ENCODE results near the gene ELL.
"Not testable (repeated sequence)": the region's sequence is repeated elsewhere in the genome, so short reads cannot be mapped to it uniquely, and the experiment has no call there.

Gene ELL

GRCh38 chr19:18526316-18526715 is 4.4 kb upstream of the ELL start:
- TF ChIP-seq SPI1 (IDR thresholded peaks at IDR 0.05; ENCODE audit: borderline replicate concordance, low read depth): no peak
- TF ChIP-seq CTCF (IDR thresholded peaks at IDR 0.05; ENCODE audit: insufficient read depth, low read length): no peak
- TF ChIP-seq POLR2AphosphoS5 (IDR thresholded peaks at IDR 0.05; ENCODE audit: low read depth): no peak
- TF ChIP-seq REST (IDR thresholded peaks at IDR 0.05; ENCODE audit: insufficient replicate concordance, low read depth): no peak
- no peak for TF ChIP-seq GABPA (IDR thresholded peaks at IDR 0.05; ENCODE audit: low read depth)
- DNase-seq (ENCODE audit: low read depth in 1 of 2, low spot score in 1 of 2): no peak
- H3K27ac ChIP-seq (replicated peaks): no peak overlapping the region
- no peaks in the 10 kb centered on the region for H3K27me3 ChIP-seq (ENCODE audit: insufficient read depth, poor library complexity, severe bottlenecking)
- no peak overlapping the region for H3K4me3 ChIP-seq (replicated peaks; ENCODE audit: insufficient read depth, low read length)

- DNase-seq (ENCODE audit: low read depth in 1 of 2, low spot score in 1 of 2): no peak
- Histone ChIP-seq H3K4me3 (replicated peaks; ENCODE audit: insufficient read depth, low read length) (no peak overlapping the region), H3K27ac (replicated peaks) (no peak overlapping the region), H3K27me3 (ENCODE audit: insufficient read depth, poor library complexity, severe bottlenecking) (no peaks in the 10 kb centered on the region)
- TF ChIP-seq POLR2AphosphoS5 (IDR thresholded peaks at IDR 0.05; ENCODE audit: low read depth) (no peak), GABPA (IDR thresholded peaks at IDR 0.05; ENCODE audit: low read depth) (no peak), SPI1 (IDR thresholded peaks at IDR 0.05; ENCODE audit: borderline replicate concordance, low read depth) (no peak), REST (IDR thresholded peaks at IDR 0.05; ENCODE audit: insufficient replicate concordance, low read depth) (no peak), CTCF (IDR thresholded peaks at IDR 0.05; ENCODE audit: insufficient read depth, low read length) (no peak)
Observed at GRCh38 chr19:18523841-18524240, 2.0 kb upstream of the ELL start.

GRCh38 chr19:18522862-18523440 is 1.1 kb upstream of the ELL start:
- Histone ChIP-seq H3K27ac (replicated peaks) (peak overlapping the region; percentile 79), H3K4me3 (replicated peaks; ENCODE audit: insufficient read depth, low read length) (peak overlapping the region; percentile 32)
- H3K27me3 ChIP-seq (ENCODE audit: insufficient read depth, poor library complexity, severe bottlenecking); DNase-seq (ENCODE audit: low read depth in 1 of 2, low spot score in 1 of 2): not testable (repeated sequence)

GRCh38 chr19:18522124-18522861 is 423 bp upstream of the ELL start:
- H3K27ac ChIP-seq (replicated peaks): peak overlapping the region; percentile 79
- TF ChIP-seq SPI1 (IDR thresholded peaks at IDR 0.05; ENCODE audit: borderline replicate concordance, low read depth) (peak; percentile 39; the same call in 1 of the 2 replicates), POLR2AphosphoS5 (IDR thresholded peaks at IDR 0.05; ENCODE audit: low read depth) (no peak; the same call in 1 of the 2 replicates)
- H3K4me3 ChIP-seq (replicated peaks; ENCODE audit: insufficient read depth, low read length): peak overlapping the region; percentile 94
- no peaks in the 10 kb centered on the region for H3K27me3 ChIP-seq (ENCODE audit: insufficient read depth, poor library complexity, severe bottlenecking)
- peak; percentile 100 for DNase-seq (ENCODE audit: low read depth in 1 of 2, low spot score in 1 of 2)

All from HL-60 (cell line).